H1 (cell line): ENCODE data around the gene CLTCL1. TPM values are rescaled to one million over a fixed set of nuclear protein-coding genes. Genes with fewer than 3 reads are reported as not detected.
"Not testable (repeated sequence)": the region's sequence is repeated elsewhere in the genome, so short reads cannot be mapped to it uniquely, and the experiment has no call there.

Source experiments
- CTCF ChIA-PET: fragments of 300-600 bp; sonication (Branson Sonifier 250); formaldehyde crosslinking; loops from one replicate; lab custom pipeline; 2021; ENCODE audit not compliant: partially characterized antibody; lab: Charles Lee
- POLR2A ChIA-PET: fragments of 300-600 bp; sonication (Branson Sonifier 250); formaldehyde crosslinking; loops from one replicate; lab custom pipeline; 2021; ENCODE audit warnings: inconsistent platforms; ENCODE audit not compliant: partially characterized antibody; lab: Charles Lee
- DNase-seq, 2 experiments: peaks; one replicate each; pipeline versions ENCODE4 v3.0.0 to v3.0.0-alpha.2; 2010 to 2022; ENCODE audit warnings: low spot score in 2 of 2, low read depth in 1 of 2, mixed read lengths in 1 of 2
- FAIRE-seq: peaks from 2 replicates; lab custom pipeline; 2011; peaks lifted over from hg19 to GRCh38; lab: Jason Lieb, UNC
- H2AFZ ChIP-seq: 2 replicates; pipeline ENCODE4 v1.8.1; 2012; ENCODE audit warnings: low read length, inconsistent platforms
- H2AK5ac ChIP-seq: 2 replicates; pipeline ENCODE4 v1.6.1; 2013; ENCODE audit warnings: low read depth, low read length
- H2BK120ac ChIP-seq: replicated peaks from 2 replicates; pipeline ENCODE3; 2013; ENCODE audit warnings: low read depth, low read length, inconsistent platforms
- H2BK12ac ChIP-seq: 2 replicates; pipeline ENCODE4 v1.6.1; 2013; ENCODE audit warnings: low read depth, low read length
- H2BK15ac ChIP-seq: 2 replicates; pipeline ENCODE4 v1.6.1; 2013; ENCODE audit warnings: low read length
- H2BK20ac ChIP-seq: 2 replicates; pipeline ENCODE4 v1.6.1; 2013; ENCODE audit warnings: low read length
- H2BK5ac ChIP-seq: 2 replicates; pipeline ENCODE4 v1.6.1; 2013; ENCODE audit warnings: low read depth, low read length
- H3K14ac ChIP-seq: 2 replicates; pipeline ENCODE4 v1.6.1; 2013; ENCODE audit warnings: inconsistent platforms; ENCODE audit not compliant: insufficient read length
- H3K18ac ChIP-seq: 2 replicates; pipeline ENCODE4 v1.6.1; 2013; ENCODE audit warnings: low read length; ENCODE audit errors: extremely low read depth
- H3K23ac ChIP-seq: 2 replicates; pipeline ENCODE4 v1.6.1; 2013; ENCODE audit warnings: inconsistent platforms; ENCODE audit not compliant: insufficient read length
- H3K23me2 ChIP-seq: 2 replicates; pipeline ENCODE4 v1.6.1; 2013; ENCODE audit warnings: low read depth, low read length
- H3K27ac ChIP-seq: 2 replicates; pipeline ENCODE4 v1.6.1; 2011; ENCODE audit warnings: low read depth, low read length, inconsistent platforms
- H3K27me3 ChIP-seq, 4 experiments: replicated peaks in 1 of 4; 1 replicate in 1 of 4; 2 replicates in 3 of 4; pipeline versions ENCODE4 v1.6.1 to v1.8.1; 2011 to 2013; ENCODE audit warnings: low read length in 3 of 4, mild to moderate bottlenecking in 3 of 4, inconsistent platforms in 2 of 4, mixed read lengths in 2 of 4, moderate library complexity in 1 of 4; ENCODE audit not compliant: control insufficient read depth in 3 of 4, insufficient read depth in 3 of 4; ENCODE audit errors: extremely low read depth in 1 of 4
- H3K36me3 ChIP-seq, 4 experiments: 2 replicates each; pipeline versions ENCODE4 v1.6.1 to v1.8.1; 2011 to 2013; ENCODE audit warnings: mild to moderate bottlenecking in 4 of 4, low read length in 3 of 4, moderate library complexity in 2 of 4, control low read depth in 1 of 4, inconsistent platforms in 1 of 4; ENCODE audit not compliant: insufficient read depth in 4 of 4, control insufficient read depth in 2 of 4
- H3K4ac ChIP-seq: replicated peaks from 2 replicates; pipeline ENCODE3; 2013; ENCODE audit warnings: low read length, low read depth, mixed read lengths, inconsistent platforms; ENCODE audit not compliant: insufficient read length
- H3K4me1 ChIP-seq, 4 experiments: replicated peaks in 1 of 4; 1 replicate in 1 of 4; 2 replicates in 3 of 4; pipeline versions ENCODE4 v1.6.1 to v1.8.1; 2011 to 2013; ENCODE audit warnings: low read length in 3 of 4, inconsistent platforms in 2 of 4, mixed read lengths in 1 of 4; ENCODE audit not compliant: insufficient read depth in 4 of 4, control insufficient read depth in 3 of 4
- H3K4me2 ChIP-seq, 2 experiments: 2 replicates each; pipeline versions ENCODE4 v1.6.1 to v1.8.1; 2011 to 2013; ENCODE audit warnings: low read depth in 2 of 2, low read length in 2 of 2, control low read depth in 1 of 2, inconsistent platforms in 1 of 2, mild to moderate bottlenecking in 1 of 2; ENCODE audit not compliant: insufficient read depth in 1 of 2
- H3K4me3 ChIP-seq, 4 experiments: fragments of 200-600, 300-600 bp in 1 of 4; sonication (generic), shearing (Covaris generic), sonication (Bioruptor Twin) in 1 of 4; 2 replicates each; pipeline versions ENCODE4 v1.5.1 to v1.8.1; 2011 to 2016; ENCODE audit warnings: low read length in 4 of 4, low read depth in 3 of 4, control low read depth in 2 of 4, inconsistent platforms in 2 of 4, mild to moderate bottlenecking in 2 of 4, mixed read lengths in 1 of 4, moderate library complexity in 1 of 4; ENCODE audit not compliant: insufficient read depth in 2 of 4; ENCODE audit errors: extremely low read depth in 1 of 4
- H3K56ac ChIP-seq: replicated peaks from 2 replicates; pipeline ENCODE3; 2013; ENCODE audit warnings: low read depth, mild to moderate bottlenecking, mixed read lengths, low read length, inconsistent platforms; ENCODE audit not compliant: insufficient read length
- H3K79me1 ChIP-seq: 2 replicates; pipeline ENCODE4 v1.6.1; 2013; ENCODE audit warnings: low read depth, low read length, control low read depth
- H3K79me2 ChIP-seq, 2 experiments: 2 replicates each; pipeline versions ENCODE4 v1.6.1 to v1.8.1; 2012 to 2013; ENCODE audit warnings: low read length in 2 of 2, mild to moderate bottlenecking in 2 of 2, inconsistent platforms in 1 of 2; ENCODE audit not compliant: insufficient read depth in 2 of 2, control insufficient read depth in 1 of 2
- H3K9ac ChIP-seq, 4 experiments: replicated peaks in 1 of 4; 1 replicate in 1 of 4; 2 replicates in 3 of 4; pipeline versions ENCODE4 v1.6.1 to v1.8.1; 2011 to 2013; ENCODE audit warnings: low read depth in 3 of 4, low read length in 3 of 4, control low read depth in 2 of 4, mild to moderate bottlenecking in 2 of 4, moderate library complexity in 2 of 4, inconsistent platforms in 1 of 4; ENCODE audit errors: extremely low read depth in 1 of 4
- H3K9me3 ChIP-seq, 2 experiments: 2 replicates each; pipeline versions ENCODE4 v1.6.1 to v1.8.1; 2012 to 2013; ENCODE audit warnings: mild to moderate bottlenecking in 2 of 2, moderate library complexity in 2 of 2, control low read depth in 1 of 2, inconsistent platforms in 1 of 2, low read depth in 1 of 2, low read length in 1 of 2, mixed read lengths in 1 of 2; ENCODE audit not compliant: insufficient read depth in 2 of 2
- H4K20me1 ChIP-seq, 2 experiments: replicated peaks in 1 of 2; 2 replicates each; pipeline versions ENCODE3 to v1.8.1; 2011 to 2013; ENCODE audit warnings: inconsistent platforms in 2 of 2, low read length in 2 of 2, mild to moderate bottlenecking in 1 of 2; ENCODE audit not compliant: insufficient read depth in 2 of 2, control insufficient read depth in 1 of 2
- H4K5ac ChIP-seq: 2 replicates; pipeline ENCODE4 v1.6.1; 2013; ENCODE audit warnings: low read length, low read depth, mixed read lengths, inconsistent platforms; ENCODE audit not compliant: insufficient read length
- H4K8ac ChIP-seq: 2 replicates; pipeline ENCODE4 v1.8.0; 2013; ENCODE audit warnings: mild to moderate bottlenecking, moderate library complexity, low read length, inconsistent platforms; ENCODE audit not compliant: insufficient read depth; ENCODE audit errors: extremely low read depth
- H4K91ac ChIP-seq: replicated peaks from 2 replicates; pipeline ENCODE3; 2013; ENCODE audit warnings: low read length, mixed read lengths, inconsistent platforms; ENCODE audit not compliant: insufficient read length
- WGBS, 2 experiments: shearing (Covaris generic) in 1 of 2; methylation state at CpG; one replicate each; pipeline versions ENCODE4 v1.1.6 to v1.1.7; 2013 to 2015; ENCODE audit warnings: low lambda C conversion rate in 2 of 2, mixed read lengths in 2 of 2, inconsistent platforms in 1 of 2, low coverage in 1 of 2, missing lambda C conversion rate in 1 of 2; ENCODE audit not compliant: insufficient replicate concordance in 2 of 2, insufficient coverage in 1 of 2, insufficient read length in 1 of 2; ENCODE audit errors: extremely low coverage in 1 of 2, missing lambda C conversion rate in 1 of 2; 5-methylcytosine and 5-hydroxymethylcytosine counted together
- polyA plus RNA-seq, 7 experiments: library from polyadenylated mRNA; depleted of rRNA in 3 of 7; stranded (reverse) in 5 of 7; unstranded in 2 of 7; fragments of >200 nt in 5 of 7; fragments of 200-250 nt in 2 of 7; gene quantifications; 1 replicate in 5 of 7; 2 replicates in 1 of 7; 4 replicates in 1 of 7; pipeline versions ENCODE4 v1.2.1 to v1.2.3, GENCODE V29; 2011 to 2013; ENCODE audit warnings: missing spikeins in 2 of 7, mixed read lengths in 2 of 7
- total RNA-seq: library from RNA; stranded (reverse); fragmentation: NEBNext Ultra II Directional; extraction: Animal tissue kit (Norgen Biotek cat#: 25700); gene quantifications from 2 replicates; pipeline ENCODE4 v1.2.1, GENCODE V29; 2021

CLTCL1 gene
- total and polyA plus RNA-seq, 2 of the 8 experiments (the other 6 are each of a cell fraction or from before 2014, with no cell fraction given), result 12.4 to 17.0 TPM

DNA sequence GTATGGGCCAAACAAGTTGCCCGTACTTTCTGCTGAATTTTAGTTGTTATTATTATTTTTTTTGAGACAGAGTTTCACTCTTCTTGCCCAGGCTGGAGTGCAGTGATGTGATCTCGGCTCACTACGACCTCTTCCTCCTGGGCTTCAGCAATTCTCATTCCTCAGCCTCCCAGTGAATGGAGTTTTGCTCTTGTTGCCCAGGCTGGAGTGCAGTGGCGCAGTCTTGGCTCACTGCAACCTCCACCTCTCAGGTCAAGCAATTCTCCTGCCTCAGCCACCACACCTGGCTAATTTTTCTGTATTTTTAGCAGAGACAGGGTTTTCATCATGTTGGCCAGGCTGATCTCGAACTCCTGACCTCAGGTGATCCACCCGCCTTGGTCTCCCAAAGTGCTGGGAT, 15.0 kb upstream of the CLTCL1 start:
- H3K23me2 ChIP-seq, H3K9me3 ChIP-seq, H3K4ac ChIP-seq, H3K14ac ChIP-seq, H3K23ac ChIP-seq, H2BK15ac ChIP-seq, H3K4me2 ChIP-seq, H3K27ac ChIP-seq, H3K4me3 ChIP-seq, H2BK20ac ChIP-seq, H3K27me3 ChIP-seq, H3K79me1 ChIP-seq, H3K18ac ChIP-seq, H2BK12ac ChIP-seq, H2AK5ac ChIP-seq, H4K8ac ChIP-seq, H3K4me1 ChIP-seq, H3K36me3 ChIP-seq, H4K20me1 ChIP-seq, H2BK120ac ChIP-seq, H2BK5ac ChIP-seq, POLR2A ChIA-PET, H3K79me2 ChIP-seq, H4K5ac ChIP-seq, FAIRE-seq, DNase-seq, H4K91ac ChIP-seq, H3K56ac ChIP-seq, H3K9ac ChIP-seq, H2AFZ ChIP-seq: not testable (repeated sequence)
- CTCF ChIA-PET, result interaction anchor here (0.6 kb wide), 1 partner anchor 37 kb away, joined by 3 read pairs; no protein-coding TSS in a partner anchor
- 90% methylated on average over 6 of the region's 6 CpGs; no CpG with 5 or more reads in 1 of the 2 experiments for WGBS, 2 experiments
